WI38 (cell line): Measurements from ENCODE around the gene RAB44.

ENCODE experiments used
- H3K4me3 ChIP-seq: 2 replicates; pipeline ENCODE4 v1.5.1; 2011; ENCODE audit warnings: low read depth, mild to moderate bottlenecking, control low read depth, low read length
- CTCF ChIP-seq: IDR thresholded peaks from 2 replicates; pipeline ENCODE4 v1.5.1; 2012; ENCODE audit warnings: low read depth, mild to moderate bottlenecking, control low read depth, low read length

The RAB44 gene

GRCh38 chr6:36717871-36718540, 20.4 kb downstream of the RAB44 start:
- TF ChIP-seq CTCF, result no peak
- H3K4me3 ChIP-seq, result no peak overlapping the region

- no peak overlapping the region for H3K4me3 ChIP-seq
- TF ChIP-seq CTCF, result no peak
These were observed 20.9 kb downstream of the RAB44 start for GRCh38 chr6:36718560-36718959.

GRCh38 chr6:36719126-36719525, 21.5 kb downstream of the RAB44 start:
- no peak for TF ChIP-seq CTCF
- no peak overlapping the region for H3K4me3 ChIP-seq

- H3K4me3 ChIP-seq, result no peak overlapping the region
- no peak for TF ChIP-seq CTCF
These were observed 22.9 kb downstream of the RAB44 start for GRCh38 chr6:36720251-36721141.

- no peak overlapping the region for H3K4me3 ChIP-seq
- no peak for TF ChIP-seq CTCF
These were observed 23.9 kb downstream of the RAB44 start for GRCh38 chr6:36721369-36722140.

GRCh38 chr6:36722365-36722764, 24.7 kb downstream of the RAB44 start:
- TF ChIP-seq CTCF, result no peak
- no peak overlapping the region for H3K4me3 ChIP-seq
